Epithelial cell of prostate (primary cell): ENCODE results near the gene ZFYVE27.

Experiments
- DNase-seq: peaks from one replicate; pipeline ENCODE4 v3.0.0-alpha.2; 2011; ENCODE audit warnings: low read depth, low spot score
- H3K27ac ChIP-seq: fragments of 450-650 bp; 2 replicates; pipeline ENCODE4 v1.5.1; 2017; ENCODE audit warnings: mild to moderate bottlenecking

ZFYVE27 gene

GRCh38 chr10:97766106-97766810 is 29.3 kb downstream of the ZFYVE27 start:
- H3K27ac ChIP-seq = no peak overlapping the region
- DNase-seq = no peak

GRCh38 chr10:97766996-97767924 is 30.3 kb downstream of the ZFYVE27 start:
- DNase-seq = no peak
- no peak overlapping the region for H3K27ac ChIP-seq

DNA sequence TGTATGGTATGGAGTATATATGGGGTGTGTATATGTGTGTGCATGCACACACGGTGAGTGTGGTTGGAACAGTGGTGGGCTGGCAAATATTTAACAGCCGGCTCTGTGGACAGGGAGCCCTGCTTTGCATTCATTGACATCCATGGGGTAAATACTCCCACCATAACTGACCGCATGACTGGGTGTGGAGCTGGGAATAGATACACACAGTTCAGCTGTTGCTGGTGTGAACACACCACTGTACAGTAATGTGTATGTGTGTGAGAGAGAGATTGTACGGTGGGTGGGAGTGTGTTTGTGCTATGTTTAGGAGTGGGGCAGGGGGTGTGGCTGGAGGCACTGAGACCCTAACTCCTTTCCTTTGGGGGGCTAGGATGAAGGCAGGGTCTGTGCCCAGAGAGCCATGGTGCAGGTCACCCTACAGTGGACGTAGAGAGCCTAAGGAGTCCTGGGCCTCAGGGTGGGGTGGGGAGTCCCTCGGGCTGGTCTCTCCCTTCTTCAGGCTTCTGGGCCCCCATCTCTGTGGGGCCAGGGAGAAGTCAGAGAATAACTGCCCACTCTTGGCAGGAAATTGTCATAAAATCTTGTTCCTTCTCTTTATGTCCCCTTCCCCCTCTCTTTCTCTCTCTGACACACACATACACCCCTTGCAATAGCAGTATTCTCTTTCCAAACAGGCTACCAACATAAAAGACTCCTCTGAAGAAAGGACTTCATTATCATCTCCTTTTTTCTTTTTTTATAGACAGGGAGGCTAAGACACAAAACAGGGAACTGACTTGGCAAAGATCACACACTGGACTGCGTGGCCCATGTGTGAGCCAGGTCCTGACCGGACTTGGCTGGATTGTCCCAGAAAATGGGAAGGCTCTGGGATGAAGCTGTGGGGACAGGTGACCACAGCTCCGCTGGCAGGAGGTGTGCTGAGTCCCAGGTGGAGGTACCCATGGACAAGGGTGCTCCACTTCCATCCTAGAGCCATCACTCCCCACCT is 31.7 kb downstream of the ZFYVE27 start:
- no peak overlapping the region for H3K27ac ChIP-seq
- no peak for DNase-seq

- DNase-seq = no peak
- H3K27ac ChIP-seq = no peak overlapping the region
Observed at GRCh38 chr10:97770255-97770654, 33.3 kb downstream of the ZFYVE27 start.

- no peak for DNase-seq
- no peak overlapping the region for H3K27ac ChIP-seq
Observed at GRCh38 chr10:97771055-97771891, 34.3 kb downstream of the ZFYVE27 start.

DNA sequence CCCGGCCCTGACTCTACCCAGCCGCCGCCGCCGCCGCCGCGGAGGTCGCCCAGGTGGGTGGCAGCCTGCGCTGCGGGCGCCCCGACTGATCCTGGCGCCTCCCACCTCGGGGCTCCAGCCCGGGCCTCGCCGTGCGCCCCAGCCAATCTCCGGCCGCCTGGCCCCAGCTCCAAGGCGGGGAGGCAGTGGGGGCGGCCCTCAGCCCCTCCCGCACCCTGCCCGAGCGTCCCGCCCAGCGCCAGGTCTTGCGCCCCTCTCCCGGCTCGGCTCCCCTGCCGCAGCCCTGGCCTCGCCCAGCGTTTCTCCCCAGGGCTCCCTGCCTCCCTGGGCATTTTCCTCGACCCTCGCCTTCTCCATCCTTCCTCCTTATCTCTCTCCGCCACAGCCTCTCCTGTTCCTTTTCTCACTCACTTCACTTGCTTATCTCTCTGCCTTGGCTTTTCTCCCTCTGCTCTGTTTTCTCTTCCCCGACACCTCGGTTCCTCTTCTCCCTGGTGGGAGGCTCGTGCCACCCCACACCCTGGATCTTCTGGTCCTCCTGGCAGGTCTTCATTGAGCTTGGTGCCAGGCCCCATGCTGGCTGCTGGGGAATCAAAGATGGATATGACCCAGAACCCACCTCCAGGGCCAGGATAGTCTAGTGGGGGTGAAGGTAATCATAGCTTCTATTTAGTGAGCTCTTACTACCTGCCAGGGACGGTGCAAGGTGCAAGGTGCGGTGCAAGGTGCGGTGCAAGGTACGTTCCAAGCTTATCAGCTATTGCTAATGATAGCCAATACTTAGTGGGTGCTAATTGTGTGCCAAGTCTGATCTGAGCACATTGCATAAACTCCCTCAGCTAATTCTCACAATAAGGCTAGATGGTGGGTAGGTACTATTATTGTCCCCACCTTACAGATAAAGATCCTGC is 35.2 kb downstream of the ZFYVE27 start, which contains the start of gene SFRP5:
TSS of gene SFRP5 (minus strand) at position 87 of the 911 bp plus-strand sequence. CDS start 166 bp downstream, outside the sequence.
- H3K27ac ChIP-seq = no peak within 1 kb of the TSS
- DNase-seq = no peak

DNA sequence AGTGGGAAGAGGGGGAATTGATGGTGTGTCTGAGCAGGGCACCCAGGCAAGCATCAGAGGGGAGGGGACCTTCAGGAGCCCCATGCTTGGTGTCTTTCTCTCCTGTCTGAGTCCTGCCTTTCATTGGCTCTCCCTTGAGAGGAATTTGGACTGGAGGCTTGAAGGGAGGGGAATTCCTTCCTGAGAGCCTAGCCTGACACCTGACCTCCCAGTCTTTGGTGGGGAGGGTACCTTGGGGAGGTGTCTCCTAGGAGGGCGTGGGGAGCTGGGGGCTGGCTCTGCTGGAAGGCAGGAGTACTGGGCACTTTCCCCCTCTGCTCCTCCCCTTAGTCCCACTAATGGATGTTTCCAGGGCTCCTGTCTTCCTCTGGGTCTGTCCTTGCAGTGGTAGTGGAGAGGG is 36.2 kb downstream of the ZFYVE27 start:
- DNase-seq = no peak
- no peak overlapping the region for H3K27ac ChIP-seq

DNA sequence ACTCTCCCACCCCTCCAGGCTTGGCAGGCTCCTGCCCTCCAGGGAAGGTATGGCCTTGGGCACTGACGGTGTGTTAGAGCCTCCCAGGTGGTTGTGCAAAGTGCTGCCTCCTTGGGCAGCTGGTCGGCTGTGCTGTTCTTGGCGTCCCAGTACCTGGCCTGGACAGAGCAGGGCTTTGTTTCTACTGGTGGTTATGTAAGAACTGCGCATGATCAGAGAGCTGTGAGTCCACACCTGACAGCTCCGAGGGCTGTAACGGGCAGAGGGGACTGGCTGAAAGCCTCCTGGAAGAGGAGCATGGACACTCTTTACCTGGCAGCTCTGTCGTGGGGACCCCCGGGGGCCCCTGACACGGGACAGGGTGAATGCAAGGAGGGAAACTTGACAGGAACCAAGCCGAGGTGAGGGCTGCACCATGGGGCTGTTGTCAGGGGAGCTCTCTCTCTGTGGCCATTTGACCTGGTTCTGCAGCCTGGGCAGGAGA is 37.9 kb downstream of the ZFYVE27 start:
- DNase-seq = no peak
- no peak overlapping the region for H3K27ac ChIP-seq

- no peak overlapping the region for H3K27ac ChIP-seq
- DNase-seq = no peak
Observed at GRCh38 chr10:97777143-97777542, 40.2 kb downstream of the ZFYVE27 start.

DNA sequence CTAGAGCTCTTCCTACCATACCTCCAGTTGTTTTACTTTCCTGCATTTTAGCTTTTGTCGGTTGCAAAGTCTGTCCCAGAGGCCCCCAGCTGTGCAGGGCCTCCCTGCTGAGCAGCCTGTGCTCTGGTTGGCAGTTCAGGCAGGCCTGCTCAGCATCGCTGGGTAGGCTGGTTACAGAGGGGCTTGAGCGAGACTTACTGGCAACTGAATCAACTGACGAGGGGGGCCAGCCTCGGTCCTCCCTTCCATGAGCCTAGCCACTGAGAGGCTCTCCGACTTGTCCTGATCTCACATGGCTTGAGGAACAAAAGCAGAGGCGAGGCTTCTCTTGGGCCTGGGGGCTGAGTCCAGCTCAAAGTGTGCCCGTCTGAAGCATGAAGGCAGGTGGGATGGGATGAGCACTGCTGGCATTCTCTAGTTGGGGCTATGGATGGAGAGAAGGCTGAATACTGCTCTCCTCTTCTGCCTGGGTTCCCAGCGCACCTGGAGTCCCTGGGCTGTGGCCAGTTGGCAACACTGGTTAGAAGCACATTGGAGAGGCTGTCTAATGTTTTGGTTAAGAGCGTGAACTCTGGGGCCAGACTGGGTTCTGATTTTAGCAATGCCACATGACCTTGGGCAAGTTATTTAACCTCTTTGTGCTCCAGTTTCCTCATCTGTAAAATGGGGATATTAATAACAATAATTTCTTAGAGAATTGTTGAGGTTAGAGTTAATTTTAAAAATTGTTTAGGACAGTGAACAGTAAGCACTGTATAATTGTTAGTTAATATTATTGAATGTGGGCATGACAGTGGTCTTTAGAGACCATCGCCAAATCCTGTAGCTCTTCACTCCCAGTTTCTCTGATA is 41.7 kb downstream of the ZFYVE27 start:
- DNase-seq = no peak
- H3K27ac ChIP-seq = no peak overlapping the region

DNA sequence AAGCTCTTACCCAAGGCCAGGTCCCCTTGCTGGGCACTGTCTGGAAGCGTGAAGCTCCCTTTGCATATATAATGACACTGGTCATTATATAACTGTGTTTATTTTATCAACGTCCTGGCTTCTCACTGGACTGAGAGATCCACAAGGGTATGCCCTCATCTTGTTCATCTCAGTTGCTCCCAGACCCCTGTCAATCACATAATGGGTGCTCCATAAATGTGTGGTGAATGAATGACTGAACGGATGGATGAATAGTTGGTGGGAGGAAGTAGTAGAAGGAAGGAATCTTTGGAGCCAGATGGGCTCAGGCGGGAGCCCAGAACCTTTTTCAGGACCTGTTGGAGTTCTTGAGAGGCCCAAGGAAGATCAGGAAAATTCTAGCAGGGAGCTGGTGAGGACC is 42.6 kb downstream of the ZFYVE27 start:
- H3K27ac ChIP-seq = no peak overlapping the region
- no peak for DNase-seq

GRCh38 chr10:97779975-97780374 is 43.0 kb downstream of the ZFYVE27 start:
- no peak overlapping the region for H3K27ac ChIP-seq
- DNase-seq = no peak

GRCh38 chr10:97780841-97781617 is 44.1 kb downstream of the ZFYVE27 start:
- no peak for DNase-seq
- H3K27ac ChIP-seq = no peak overlapping the region

- no peak for DNase-seq
- H3K27ac ChIP-seq = no peak overlapping the region
Observed at GRCh38 chr10:97781618-97782331, 44.8 kb downstream of the ZFYVE27 start.

- no peak overlapping the region for H3K27ac ChIP-seq
- DNase-seq = no peak
Observed at GRCh38 chr10:97782455-97783228, 45.7 kb downstream of the ZFYVE27 start.
